Liver (tissue), 9 donors: ENCODE data around the gene PIK3R6. TPM values are rescaled to one million over a fixed set of nuclear protein-coding genes. Genes with fewer than 3 reads are reported as not detected.

Experiments
- DNase-seq: peaks from one replicate; pipeline ENCODE4 v3.0.0-alpha.2; 2017; ENCODE audit warnings: low spot score
- H3K27ac ChIP-seq, 2 donors: one replicate each; pipeline ENCODE4 v1.7.0; 2013; ENCODE audit warnings: inconsistent platforms in 2 of 2, low read length in 2 of 2, control low read depth in 1 of 2, low read depth in 1 of 2, mild to moderate bottlenecking in 1 of 2
- H3K27me3 ChIP-seq, 4 donors: one replicate each; pipeline versions ENCODE4 v1.6.1 to v1.7.0; 2013; ENCODE audit warnings: low read length in 3 of 4, inconsistent platforms in 1 of 4, mild to moderate bottlenecking in 1 of 4, moderate library complexity in 1 of 4; ENCODE audit not compliant: control insufficient read depth in 4 of 4, insufficient read depth in 4 of 4
- H3K36me3 ChIP-seq, 4 donors: one replicate each; pipeline versions ENCODE4 v1.6.1 to v1.7.0; 2013; ENCODE audit warnings: low read length in 3 of 4, mild to moderate bottlenecking in 3 of 4, low read depth in 1 of 4, moderate library complexity in 1 of 4; ENCODE audit not compliant: control insufficient read depth in 4 of 4, insufficient read depth in 3 of 4
- H3K4me1 ChIP-seq, 4 donors: one replicate each; pipeline versions ENCODE4 v1.6.1 to v1.7.0; 2013; ENCODE audit warnings: low read length in 3 of 4, mild to moderate bottlenecking in 3 of 4, moderate library complexity in 1 of 4; ENCODE audit not compliant: control insufficient read depth in 4 of 4, insufficient read depth in 4 of 4
- H3K4me3 ChIP-seq, 3 donors: one replicate each; pipeline versions ENCODE4 v1.6.1 to v1.7.0; 2013; ENCODE audit warnings: low read length in 3 of 3, control low read depth in 1 of 3, low read depth in 1 of 3, mild to moderate bottlenecking in 1 of 3
- H3K9ac ChIP-seq, 2 donors: one replicate each; pipeline ENCODE4 v1.7.0; 2013; ENCODE audit warnings: low read length in 2 of 2, mild to moderate bottlenecking in 2 of 2, moderate library complexity in 2 of 2, control low read depth in 1 of 2, low read depth in 1 of 2
- H3K9me3 ChIP-seq, 4 donors: one replicate each; pipeline versions ENCODE4 v1.6.1 to v1.7.0; 2013; ENCODE audit warnings: low read length in 3 of 4; ENCODE audit not compliant: control insufficient read depth in 4 of 4
- ATF3 ChIP-seq: IDR thresholded peaks from 2 replicates; pipeline ENCODE4 v1.6.1; 2016; ENCODE audit warnings: antibody characterized with exemption
- CTCF ChIP-seq: fragments of 150-350 bp; IDR thresholded peaks from 2 replicates; pipeline ENCODE4 v1.5.1; 2017; ENCODE audit warnings: improper control_type of control experiment, low read depth, low read length; ENCODE audit not compliant: missing input control
- EGR1 ChIP-seq, 2 donors: IDR thresholded peaks; 2 replicates each; pipeline ENCODE4 v1.6.1; 2016 to 2018; ENCODE audit warnings: antibody characterized with exemption in 2 of 2, low read depth in 2 of 2
- FOXA1 ChIP-seq: IDR thresholded peaks from 2 replicates; pipeline ENCODE4 v1.6.1; 2016; ENCODE audit warnings: antibody characterized with exemption
- FOXA2 ChIP-seq: IDR thresholded peaks from 2 replicates; pipeline ENCODE4 v1.6.1; 2016; ENCODE audit warnings: antibody characterized with exemption
- GABPA ChIP-seq, 2 donors: IDR thresholded peaks in 1 of 2; conservative IDR thresholded peaks in 1 of 2; 2 replicates each; pipeline ENCODE4 v1.6.1; 2016; ENCODE audit warnings: antibody characterized with exemption in 2 of 2, mild to moderate bottlenecking in 1 of 2, moderate library complexity in 1 of 2
- HNF4A ChIP-seq, 2 donors: conservative IDR thresholded peaks; 2 replicates each; pipeline ENCODE4 v1.6.1; 2016; ENCODE audit warnings: antibody characterized with exemption in 2 of 2, mild to moderate bottlenecking in 2 of 2
- HNF4G ChIP-seq: IDR thresholded peaks from 2 replicates; pipeline ENCODE4 v1.6.1; 2016; ENCODE audit warnings: antibody characterized with exemption
- JUND ChIP-seq, 2 donors: IDR thresholded peaks; 2 replicates each; pipeline ENCODE4 v1.6.1; 2016; ENCODE audit warnings: antibody characterized with exemption in 2 of 2
- MAX ChIP-seq: IDR thresholded peaks from 2 replicates; pipeline ENCODE4 v1.6.1; 2016; ENCODE audit warnings: antibody characterized with exemption
- NR2F2 ChIP-seq: IDR thresholded peaks from 2 replicates; pipeline ENCODE4 v1.6.1; 2016; ENCODE audit warnings: antibody characterized with exemption
- RAD21 ChIP-seq, 2 donors: IDR thresholded peaks; 2 replicates each; pipeline ENCODE4 v1.6.1; 2016; ENCODE audit warnings: antibody characterized with exemption in 2 of 2, mild to moderate bottlenecking in 2 of 2
- RXRA ChIP-seq, 2 donors: IDR thresholded peaks; 2 replicates each; pipeline ENCODE4 v1.6.1; 2017 to 2018; ENCODE audit warnings: antibody characterized with exemption in 2 of 2, mild to moderate bottlenecking in 1 of 2
- SP1 ChIP-seq: IDR thresholded peaks from 2 replicates; pipeline ENCODE4 v1.6.1; 2018; ENCODE audit warnings: antibody characterized with exemption, mild to moderate bottlenecking
- TAF1 ChIP-seq: conservative IDR thresholded peaks from 2 replicates; pipeline ENCODE4 v1.6.1; 2016; ENCODE audit warnings: antibody characterized with exemption, mild to moderate bottlenecking
- YY1 ChIP-seq: IDR thresholded peaks from 2 replicates; pipeline ENCODE4 v1.6.1; 2016; ENCODE audit warnings: antibody characterized with exemption, mild to moderate bottlenecking
- WGBS: extraction: QIAGEN DNeasy Blood & Tissue Kit; methylation state at CpG from one replicate; pipeline ENCODE4 v1.1.7; 2013; 5-methylcytosine and 5-hydroxymethylcytosine counted together
- polyA plus RNA-seq, 2 donors: library from polyadenylated mRNA; stranded (reverse) in 1 of 2; unstranded in 1 of 2; fragments of 200-250 nt in 1 of 2; fragments of >200 nt in 1 of 2; fragmentation: Nextera tagmentation in 1 of 2; extraction: Ambion mirVana in 1 of 2; gene quantifications; one replicate each; pipeline versions ENCODE4 v1.2.1 to v1.2.3, GENCODE V29; 2013 to 2015
- total RNA-seq, 2 donors: library from RNA; depleted of rRNA; stranded (reverse); fragments of >200 nt; gene quantifications; one replicate each; pipeline ENCODE4 v1.2.3, GENCODE V29; 2014
- TF ChIP-seq, protein P1 (sequence below): IDR thresholded peaks from 2 replicates; pipeline ENCODE4 v1.6.1; 2016; ENCODE audit warnings: antibody characterized with exemption, mild to moderate bottlenecking
- donor health status: healthy.
- donor health status: healthy.
- donor health status: healthy.
- donor health status: healthy.
- donor health status: healthy.

The PIK3R6 gene
- total and polyA plus RNA-seq, 4 donors: 0.15 to 0.37 (median 0.18) TPM

DNA sequence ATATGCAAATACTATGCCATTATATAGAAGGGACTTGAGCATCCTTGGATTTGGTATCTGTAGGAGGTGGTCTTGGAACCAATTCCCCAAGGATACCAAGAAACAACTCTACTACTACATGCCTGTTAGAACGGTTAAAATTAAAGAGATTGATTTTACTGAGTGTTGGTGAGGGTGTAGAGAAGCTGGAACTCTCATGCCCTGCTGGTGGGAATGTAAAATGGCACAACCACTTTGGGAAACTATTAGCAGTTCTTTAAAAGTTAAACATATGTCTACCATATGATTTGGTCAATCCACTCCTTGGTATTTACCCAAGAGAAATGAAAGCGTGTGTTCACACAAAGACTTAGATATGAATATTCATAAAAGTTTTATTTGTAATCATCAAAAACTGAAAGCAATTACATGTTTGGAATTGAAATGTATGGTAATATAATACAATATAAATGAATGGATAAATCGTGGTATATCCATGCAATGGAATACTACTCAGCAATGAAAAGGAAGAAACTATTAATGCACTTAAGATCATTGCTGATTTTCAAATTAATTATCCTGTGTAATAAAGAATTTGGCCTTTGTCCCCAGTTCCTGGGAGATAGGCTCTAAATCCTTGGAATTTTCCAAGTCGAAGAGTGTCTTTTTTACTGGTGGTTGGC, 76.1 kb downstream of the PIK3R6 start:
- H3K4me3 ChIP-seq: no peak overlapping the region
- no peak overlapping the region for H3K27ac ChIP-seq
- WGBS: 74% methylated on average over 4 of the region's 4 CpGs
- H3K4me1 ChIP-seq: no peaks in the 10 kb centered on the region
- H3K36me3 ChIP-seq: no peaks in the 10 kb centered on the region
- DNase-seq: no peak
- H3K9ac ChIP-seq: no peak overlapping the region
- H3K9me3 ChIP-seq: no peaks in the 10 kb centered on the region
- no peak for TF ChIP-seq HNF4G
- no peak for TF ChIP-seq YY1
- TF ChIP-seq ATF3: no peak
- no peaks in the 10 kb centered on the region for H3K27me3 ChIP-seq

DNA sequence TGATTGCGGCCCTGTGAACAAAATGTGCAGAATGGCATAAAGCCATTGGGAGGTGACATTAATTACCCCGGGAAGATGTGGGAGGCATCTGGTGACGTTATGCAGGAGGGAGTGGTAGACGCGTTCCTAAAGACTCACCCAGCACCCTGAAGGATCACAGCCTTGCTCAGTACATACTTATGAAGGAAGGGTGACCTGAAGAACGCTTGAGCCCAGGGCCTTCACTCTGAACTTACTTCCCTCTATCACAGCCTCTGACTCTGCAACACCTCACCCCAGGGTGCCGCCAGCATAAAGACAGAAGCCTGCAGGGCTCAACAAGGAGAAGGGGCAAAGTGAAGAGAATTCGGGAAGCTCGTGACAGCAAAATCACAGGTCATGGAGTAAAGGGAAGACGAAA, 77.7 kb downstream of the PIK3R6 start:
- 80% methylated on average over 10 of the region's 10 CpGs for WGBS
- H3K9ac ChIP-seq: no peak overlapping the region
- no peaks in the 10 kb centered on the region for H3K4me1 ChIP-seq
- TF ChIP-seq SP1 (no peak), CTCF (no peak), FOXA2 (no peak), RAD21 (IDR thresholded peaks at IDR 0.05) (no peak), TAF1 (no peak), JUND (IDR thresholded peaks at IDR 0.05) (no peak), FOXA1 (no peak)
- no peaks in the 10 kb centered on the region for H3K9me3 ChIP-seq
- no peaks in the 10 kb centered on the region for H3K27me3 ChIP-seq
- DNase-seq: no peak
- H3K4me3 ChIP-seq: no peak overlapping the region
- H3K27ac ChIP-seq: no peak overlapping the region
- no peaks in the 10 kb centered on the region for H3K36me3 ChIP-seq

GRCh38 chr17:8788998-8789397, 78.5 kb downstream of the PIK3R6 start:
- no peak overlapping the region for H3K9ac ChIP-seq
- no peak for DNase-seq
- TF ChIP-seq TAF1: no peak
- no peak for TF ChIP-seq ATF3
- no peak for TF ChIP-seq MAX
- TF ChIP-seq RXRA (IDR thresholded peaks at IDR 0.05): no peak
- no peak for TF ChIP-seq GABPA (IDR thresholded peaks at IDR 0.05 in 1 of 2, conservative IDR thresholded peaks at IDR 0.05 in 1 of 2)
- TF ChIP-seq CTCF: no peak
- TF ChIP-seq HNF4A (conservative IDR thresholded peaks at IDR 0.05): no peak
- no peak for TF ChIP-seq YY1
- TF ChIP-seq EGR1 (IDR thresholded peaks at IDR 0.05; ENCODE audit: low read depth in 2 of 2): no peak
- TF ChIP-seq, protein P1, sequence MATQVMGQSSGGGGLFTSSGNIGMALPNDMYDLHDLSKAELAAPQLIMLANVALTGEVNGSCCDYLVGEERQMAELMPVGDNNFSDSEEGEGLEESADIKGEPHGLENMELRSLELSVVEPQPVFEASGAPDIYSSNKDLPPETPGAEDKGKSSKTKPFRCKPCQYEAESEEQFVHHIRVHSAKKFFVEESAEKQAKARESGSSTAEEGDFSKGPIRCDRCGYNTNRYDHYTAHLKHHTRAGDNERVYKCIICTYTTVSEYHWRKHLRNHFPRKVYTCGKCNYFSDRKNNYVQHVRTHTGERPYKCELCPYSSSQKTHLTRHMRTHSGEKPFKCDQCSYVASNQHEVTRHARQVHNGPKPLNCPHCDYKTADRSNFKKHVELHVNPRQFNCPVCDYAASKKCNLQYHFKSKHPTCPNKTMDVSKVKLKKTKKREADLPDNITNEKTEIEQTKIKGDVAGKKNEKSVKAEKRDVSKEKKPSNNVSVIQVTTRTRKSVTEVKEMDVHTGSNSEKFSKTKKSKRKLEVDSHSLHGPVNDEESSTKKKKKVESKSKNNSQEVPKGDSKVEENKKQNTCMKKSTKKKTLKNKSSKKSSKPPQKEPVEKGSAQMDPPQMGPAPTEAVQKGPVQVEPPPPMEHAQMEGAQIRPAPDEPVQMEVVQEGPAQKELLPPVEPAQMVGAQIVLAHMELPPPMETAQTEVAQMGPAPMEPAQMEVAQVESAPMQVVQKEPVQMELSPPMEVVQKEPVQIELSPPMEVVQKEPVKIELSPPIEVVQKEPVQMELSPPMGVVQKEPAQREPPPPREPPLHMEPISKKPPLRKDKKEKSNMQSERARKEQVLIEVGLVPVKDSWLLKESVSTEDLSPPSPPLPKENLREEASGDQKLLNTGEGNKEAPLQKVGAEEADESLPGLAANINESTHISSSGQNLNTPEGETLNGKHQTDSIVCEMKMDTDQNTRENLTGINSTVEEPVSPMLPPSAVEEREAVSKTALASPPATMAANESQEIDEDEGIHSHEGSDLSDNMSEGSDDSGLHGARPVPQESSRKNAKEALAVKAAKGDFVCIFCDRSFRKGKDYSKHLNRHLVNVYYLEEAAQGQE: no peak
- no peak for TF ChIP-seq FOXA2
- TF ChIP-seq NR2F2: no peak
- no peak for TF ChIP-seq JUND (IDR thresholded peaks at IDR 0.05)
- TF ChIP-seq SP1: no peak
- no peak for TF ChIP-seq FOXA1
- TF ChIP-seq HNF4G: no peak

More at GRCh38 chr17:8788998-8789397, 78.5 kb downstream of the PIK3R6 start:
- Histone ChIP-seq H3K27me3 (no peaks in the 10 kb centered on the region), H3K9me3 (no peaks in the 10 kb centered on the region), H3K27ac (no peak overlapping the region), H3K36me3 (no peaks in the 10 kb centered on the region), H3K4me1 (no peaks in the 10 kb centered on the region), H3K4me3 (no peak overlapping the region)
- 80% methylated on average over 2 of the region's 2 CpGs for WGBS
